A549 treated with AZD9567 at 1 μM for 4 hours (cell line): ENCODE results near the gene PLS3. TPM values are rescaled to one million over a fixed set of nuclear protein-coding genes. Genes with fewer than 3 reads are reported as not detected.

ENCODE experiments used
- total RNA-seq: library from RNA; stranded (reverse); fragments of 200-300 nt; extraction: Qiagen RNA extraction; gene quantifications from 5 replicates; pipeline ENCODE4 v1.2.3, GENCODE V29; 2022; ENCODE audit not compliant: insufficient read depth

Gene PLS3, protein sequence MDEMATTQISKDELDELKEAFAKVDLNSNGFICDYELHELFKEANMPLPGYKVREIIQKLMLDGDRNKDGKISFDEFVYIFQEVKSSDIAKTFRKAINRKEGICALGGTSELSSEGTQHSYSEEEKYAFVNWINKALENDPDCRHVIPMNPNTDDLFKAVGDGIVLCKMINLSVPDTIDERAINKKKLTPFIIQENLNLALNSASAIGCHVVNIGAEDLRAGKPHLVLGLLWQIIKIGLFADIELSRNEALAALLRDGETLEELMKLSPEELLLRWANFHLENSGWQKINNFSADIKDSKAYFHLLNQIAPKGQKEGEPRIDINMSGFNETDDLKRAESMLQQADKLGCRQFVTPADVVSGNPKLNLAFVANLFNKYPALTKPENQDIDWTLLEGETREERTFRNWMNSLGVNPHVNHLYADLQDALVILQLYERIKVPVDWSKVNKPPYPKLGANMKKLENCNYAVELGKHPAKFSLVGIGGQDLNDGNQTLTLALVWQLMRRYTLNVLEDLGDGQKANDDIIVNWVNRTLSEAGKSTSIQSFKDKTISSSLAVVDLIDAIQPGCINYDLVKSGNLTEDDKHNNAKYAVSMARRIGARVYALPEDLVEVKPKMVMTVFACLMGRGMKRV
- 163 to 268 TPM (median 186 TPM) in 5 replicates for total RNA-seq

DNA sequence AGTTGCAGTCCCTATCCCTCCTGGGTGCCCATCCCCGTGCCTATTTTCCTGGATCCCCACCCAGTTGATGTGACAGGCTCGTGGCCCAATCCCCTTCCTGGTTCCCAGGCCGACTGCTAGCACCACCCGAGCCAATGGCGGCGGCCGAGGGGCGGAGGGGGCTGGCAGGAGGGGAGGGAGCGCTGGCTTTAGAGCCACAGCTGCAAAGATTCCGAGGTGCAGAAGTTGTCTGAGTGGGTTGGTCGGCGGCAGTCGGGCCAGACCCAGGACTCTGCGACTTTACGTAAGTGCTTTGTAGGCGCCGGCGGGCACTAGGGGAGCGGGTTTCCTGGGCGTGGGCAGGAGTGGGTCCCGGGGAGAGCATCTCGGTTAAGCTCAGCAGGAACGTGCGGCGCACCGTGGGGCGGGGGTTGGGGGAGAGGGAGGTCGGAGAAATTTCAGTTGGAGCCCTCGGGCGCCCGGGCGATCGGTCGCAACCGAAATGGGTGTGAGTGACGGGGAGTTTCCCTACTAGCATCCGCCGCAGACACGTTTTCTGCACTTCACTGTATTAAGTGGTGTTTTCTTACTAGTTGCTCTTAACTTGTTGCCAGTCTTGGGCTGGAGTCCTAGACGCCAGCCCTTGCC, at the start of gene PLS3:
TSS of gene PLS3 (plus strand) at position 197 of the 627 bp plus-strand sequence. CDS start 49,077 bp downstream, outside the sequence.

